Measurements from ENCODE around the gene RPTOR. TPM values are rescaled to one million over a fixed set of nuclear protein-coding genes. Genes with fewer than 3 reads are reported as not detected.
"Not testable (repeated sequence)": the region's sequence is repeated elsewhere in the genome, so short reads cannot be mapped to it uniquely, and the experiment has no call there.

RPTOR gene
- total RNA-seq, 1 donor from 2014 or later, result 62.4 TPM

DNA sequence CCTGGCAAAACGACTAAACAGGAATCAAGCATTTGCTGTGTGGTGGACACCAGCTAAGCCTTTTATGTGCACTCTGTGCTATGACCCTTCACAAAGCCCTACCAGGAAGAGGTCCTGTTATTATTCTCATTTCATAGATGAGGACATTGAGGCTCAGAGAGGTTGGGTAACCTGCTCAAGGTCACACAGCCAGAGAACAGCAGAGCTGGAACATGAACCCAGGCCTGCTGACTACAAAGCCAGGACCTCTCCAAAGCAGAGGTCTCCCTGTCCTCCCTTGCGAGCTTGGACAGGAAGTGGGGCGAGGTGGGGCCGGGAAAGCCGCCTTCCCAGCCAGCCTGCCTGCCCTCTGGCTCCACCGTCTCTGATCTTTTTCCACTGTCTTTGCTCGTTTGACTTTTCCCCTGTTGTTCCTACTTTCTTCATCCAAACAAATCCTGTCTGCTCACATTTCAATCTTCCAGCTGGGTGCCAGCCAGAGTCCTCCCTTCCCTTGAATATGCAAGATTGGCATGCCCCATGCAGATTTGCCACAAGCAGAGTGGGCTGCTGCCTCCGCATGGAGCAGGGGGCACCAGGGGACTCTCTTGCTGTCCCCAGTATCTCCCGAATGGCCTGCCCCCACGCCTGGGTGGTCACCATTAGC is 23.7 kb upstream of the RPTOR start:
- Mint-ChIP-seq H3K27ac (no peak overlapping the region), H3K4me3 (ENCODE audit: low read depth) (no peak overlapping the region), H3K36me3 (ENCODE audit: low read depth) (no peaks in the 10 kb centered on the region), H3K4me1 (ENCODE audit: low read depth) (no peaks in the 10 kb centered on the region), H3K9me3 (no peaks in the 10 kb centered on the region), H3K27me3 (ENCODE audit: low read depth) (peaks cover 17% of the 10 kb centered on the region)
- DNase-seq (ENCODE audit: low spot score), result no peak
- intact Hi-C loops (cut with micrococcal nuclease), result no loop called here

DNA sequence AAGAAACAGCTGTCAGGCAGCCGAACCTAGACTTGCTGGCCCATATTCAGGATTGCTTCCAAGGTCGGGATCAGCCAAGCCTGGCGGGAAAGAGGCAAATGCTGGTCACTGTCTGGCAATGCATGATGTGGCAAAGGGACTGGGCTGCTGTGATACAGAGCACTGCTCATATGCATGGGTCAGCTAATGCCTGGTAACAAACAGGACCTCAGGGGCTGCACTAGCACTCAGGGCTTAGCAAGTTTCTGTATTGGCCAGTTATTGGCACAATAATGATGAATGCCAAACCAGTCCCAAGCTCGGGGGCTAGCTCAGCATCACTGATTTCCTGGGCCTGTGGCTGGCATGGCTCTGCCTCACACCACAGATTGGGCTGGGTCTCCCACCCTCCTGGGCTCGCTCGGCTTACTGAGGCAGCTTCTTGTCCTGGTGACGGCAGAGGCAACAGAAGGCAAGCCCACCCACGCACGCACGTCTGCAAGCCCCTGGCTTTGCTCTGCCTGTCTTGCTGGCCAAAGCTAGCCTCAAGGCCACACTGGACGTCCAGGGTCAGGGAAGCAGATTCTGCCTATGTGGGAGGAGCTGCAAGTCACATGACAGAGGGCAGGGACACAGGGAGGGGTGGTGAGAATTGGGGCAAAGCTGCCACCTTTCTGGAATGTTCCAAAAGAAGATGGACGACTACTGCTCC is 21.4 kb upstream of the RPTOR start:
- Mint-ChIP-seq H3K4me1 (ENCODE audit: low read depth) (no peaks in the 10 kb centered on the region), H3K27me3 (ENCODE audit: low read depth) (peaks cover 30% of the 10 kb centered on the region), H3K36me3 (ENCODE audit: low read depth) (no peaks in the 10 kb centered on the region), H3K4me3 (ENCODE audit: low read depth) (no peak overlapping the region), H3K9me3 (no peaks in the 10 kb centered on the region), H3K27ac (no peak overlapping the region)
- intact Hi-C loops (cut with micrococcal nuclease), result no loop called here
- no peak for DNase-seq (ENCODE audit: low spot score)

GRCh38 chr17:80523956-80524712 is 20.5 kb upstream of the RPTOR start:
- Mint-ChIP-seq H3K9me3 (no peaks in the 10 kb centered on the region), H3K4me3 (ENCODE audit: low read depth) (no peak overlapping the region), H3K27ac (no peak overlapping the region), H3K36me3 (ENCODE audit: low read depth) (no peaks in the 10 kb centered on the region), H3K4me1 (ENCODE audit: low read depth) (no peaks in the 10 kb centered on the region), H3K27me3 (ENCODE audit: low read depth) (peaks cover 26% of the 10 kb centered on the region)
- DNase-seq (ENCODE audit: low spot score), result no peak
- intact Hi-C loops (cut with micrococcal nuclease), result no loop called here

- peaks cover 21% of the 10 kb centered on the region for H3K27me3 Mint-ChIP-seq (ENCODE audit: low read depth)
- H3K27ac Mint-ChIP-seq, result no peak overlapping the region
- no peak overlapping the region for H3K4me3 Mint-ChIP-seq (ENCODE audit: low read depth)
- intact Hi-C loops (cut with micrococcal nuclease), result no loop called here
- H3K36me3 Mint-ChIP-seq (ENCODE audit: low read depth), result no peaks in the 10 kb centered on the region
- H3K4me1 Mint-ChIP-seq (ENCODE audit: low read depth), result no peaks in the 10 kb centered on the region
- H3K9me3 Mint-ChIP-seq, result no peaks in the 10 kb centered on the region
- DNase-seq (ENCODE audit: low spot score), result no peak
Measured at GRCh38 chr17:80526116-80526910, 18.3 kb upstream of the RPTOR start.

- intact Hi-C loops (cut with micrococcal nuclease), result no loop called here
- H3K27me3 Mint-ChIP-seq (ENCODE audit: low read depth), result peaks cover 20% of the 10 kb centered on the region
Measured at GRCh38 chr17:80527016-80527645, 17.5 kb upstream of the RPTOR start.

DNA sequence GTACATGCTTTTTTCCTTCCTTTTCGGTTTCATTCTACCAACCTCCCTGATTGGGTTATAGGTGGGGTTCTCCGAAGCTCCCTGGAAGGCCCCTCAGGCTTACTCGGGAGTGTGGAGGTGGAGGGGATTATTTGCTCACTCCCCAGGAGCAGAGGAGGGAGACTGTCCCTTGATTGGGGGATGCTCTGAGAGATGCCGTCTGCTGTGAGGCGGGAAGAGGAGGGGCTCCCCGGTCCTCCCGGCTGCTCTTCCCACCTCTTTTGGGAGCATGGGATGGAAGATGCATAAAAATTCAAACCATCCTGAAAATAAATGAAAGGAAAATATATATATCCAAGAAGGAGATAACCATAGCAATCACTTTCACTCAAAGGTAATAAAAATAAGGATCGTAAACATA is 16.1 kb upstream of the RPTOR start:
- DNase-seq (ENCODE audit: low spot score), result no peak
- Mint-ChIP-seq H3K36me3 (ENCODE audit: low read depth) (no peaks in the 10 kb centered on the region), H3K4me3 (ENCODE audit: low read depth) (no peak overlapping the region), H3K9me3 (no peaks in the 10 kb centered on the region), H3K27me3 (ENCODE audit: low read depth) (peaks cover 23% of the 10 kb centered on the region), H3K27ac (no peak overlapping the region), H3K4me1 (ENCODE audit: low read depth) (no peaks in the 10 kb centered on the region)
- intact Hi-C loops (cut with micrococcal nuclease), result no loop called here

More at GRCh38 chr17:80527016-80527645, 17.5 kb upstream of the RPTOR start:
- no peak for DNase-seq (ENCODE audit: low spot score)
- no peaks in the 10 kb centered on the region for H3K36me3 Mint-ChIP-seq (ENCODE audit: low read depth)
- H3K4me1 Mint-ChIP-seq (ENCODE audit: low read depth), result no peaks in the 10 kb centered on the region
- H3K27ac Mint-ChIP-seq, result no peak overlapping the region
- no peak overlapping the region for H3K4me3 Mint-ChIP-seq (ENCODE audit: low read depth)
- no peaks in the 10 kb centered on the region for H3K9me3 Mint-ChIP-seq

DNA sequence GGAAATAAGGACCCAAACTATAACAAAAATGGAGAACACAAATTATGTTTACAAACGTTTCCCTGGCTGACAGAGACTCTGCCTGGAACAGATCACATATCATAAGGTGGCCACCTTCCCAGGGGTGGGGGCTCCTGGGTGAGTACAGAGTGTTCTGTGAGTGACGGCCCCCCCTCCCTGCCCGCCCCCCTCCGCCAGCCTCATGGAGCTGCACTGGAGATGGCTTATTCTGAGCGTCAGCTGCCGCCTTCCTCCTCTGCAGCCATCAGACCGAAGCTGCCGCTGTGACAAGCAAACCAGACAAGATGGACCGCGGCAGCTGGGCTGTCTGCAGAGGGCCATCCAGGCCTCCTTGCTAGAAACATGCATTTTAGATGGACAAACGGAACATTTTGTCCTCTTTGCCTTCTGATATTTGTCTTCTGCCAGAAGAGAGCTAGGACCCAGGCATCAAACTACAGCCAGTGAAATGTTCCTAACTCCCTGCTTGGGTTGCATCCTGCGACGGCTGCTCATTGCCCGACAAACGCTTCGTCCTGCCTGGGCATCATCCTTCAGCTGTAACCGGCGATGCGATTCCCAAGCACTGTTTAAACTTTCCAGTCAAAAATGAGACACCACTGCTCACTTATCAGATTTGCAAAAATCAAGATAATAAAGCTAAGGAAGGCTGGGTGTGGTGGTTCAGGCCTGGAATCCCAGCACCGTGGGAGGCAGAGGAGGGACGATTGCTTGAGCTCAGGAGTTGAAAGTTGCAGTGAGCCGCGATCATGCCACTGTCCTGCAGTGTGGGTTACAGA is 15.3 kb upstream of the RPTOR start:
- H3K27ac Mint-ChIP-seq, result no peak overlapping the region
- no peaks in the 10 kb centered on the region for H3K36me3 Mint-ChIP-seq (ENCODE audit: low read depth)
- intact Hi-C loops (cut with micrococcal nuclease), result no loop called here
- DNase-seq (ENCODE audit: low spot score), result no peak
- no peak overlapping the region for H3K4me3 Mint-ChIP-seq (ENCODE audit: low read depth)
- H3K9me3 Mint-ChIP-seq, result no peaks in the 10 kb centered on the region
- H3K27me3 Mint-ChIP-seq (ENCODE audit: low read depth), result peaks cover 23% of the 10 kb centered on the region
- no peaks in the 10 kb centered on the region for H3K4me1 Mint-ChIP-seq (ENCODE audit: low read depth)

DNA sequence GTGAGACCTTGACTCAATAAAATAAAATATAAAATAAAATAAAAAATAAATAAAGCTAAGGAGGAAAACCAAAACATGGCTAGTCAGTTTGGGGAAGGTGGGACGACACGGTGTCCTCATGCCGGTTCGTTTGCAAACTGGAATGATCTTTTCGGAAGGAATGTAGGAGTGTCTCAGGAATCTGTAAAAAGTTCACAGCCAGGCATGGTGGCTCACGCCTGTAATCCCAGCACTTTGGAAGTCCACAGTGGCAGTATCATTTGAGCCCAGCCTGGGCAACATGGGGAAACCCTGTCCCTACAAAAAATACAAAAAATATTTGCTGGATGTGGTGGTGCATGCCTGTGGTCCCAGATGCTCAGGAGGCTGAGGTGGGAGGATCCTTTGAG is 14.7 kb upstream of the RPTOR start:
- Mint-ChIP-seq H3K4me3 (ENCODE audit: low read depth) (no peak overlapping the region), H3K27me3 (ENCODE audit: low read depth) (peaks cover 24% of the 10 kb centered on the region), H3K4me1 (ENCODE audit: low read depth) (no peaks in the 10 kb centered on the region), H3K9me3 (no peaks in the 10 kb centered on the region), H3K27ac (no peak overlapping the region), H3K36me3 (ENCODE audit: low read depth) (no peaks in the 10 kb centered on the region)
- intact Hi-C loops (cut with micrococcal nuclease), result no loop called here
- no peak for DNase-seq (ENCODE audit: low spot score)

- no peaks in the 10 kb centered on the region for H3K36me3 Mint-ChIP-seq (ENCODE audit: low read depth)
- no peak for DNase-seq (ENCODE audit: low spot score)
- intact Hi-C loops (cut with micrococcal nuclease), result no loop called here
- no peaks in the 10 kb centered on the region for H3K9me3 Mint-ChIP-seq
- H3K27me3 Mint-ChIP-seq (ENCODE audit: low read depth), result peaks cover 19% of the 10 kb centered on the region
- H3K4me3 Mint-ChIP-seq (ENCODE audit: low read depth), result no peak overlapping the region
- H3K4me1 Mint-ChIP-seq (ENCODE audit: low read depth), result no peaks in the 10 kb centered on the region
- H3K27ac Mint-ChIP-seq, result no peak overlapping the region
Measured at GRCh38 chr17:80531400-80531799, 13.2 kb upstream of the RPTOR start.

DNA sequence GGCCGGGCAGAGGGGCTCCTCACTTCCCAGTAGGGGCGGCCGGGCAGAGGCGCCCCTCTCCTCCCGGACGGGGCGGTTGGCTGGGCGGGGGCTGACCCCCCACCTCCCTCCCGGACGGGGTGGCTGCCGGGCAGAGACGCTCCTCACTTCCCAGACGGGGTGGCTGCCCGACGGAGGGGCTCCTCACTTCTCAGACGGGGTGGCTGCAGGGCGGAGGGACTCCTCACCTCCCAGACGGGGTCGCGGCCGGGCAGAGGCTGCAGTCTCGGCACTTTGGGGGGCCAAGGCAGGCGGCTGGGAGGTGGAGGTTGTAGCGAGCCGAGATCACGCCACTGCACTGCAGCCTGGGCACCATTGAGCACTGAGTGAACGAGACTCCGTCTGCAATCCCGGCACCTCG is 7.3 kb upstream of the RPTOR start:
- H3K4me1 Mint-ChIP-seq (ENCODE audit: low read depth); H3K27ac Mint-ChIP-seq: not testable (repeated sequence)

GRCh38 chr17:80538484-80538883 is 6.2 kb upstream of the RPTOR start:
- DNase-seq (ENCODE audit: low spot score), result no peak
- Mint-ChIP-seq H3K27ac (no peak overlapping the region), H3K4me1 (ENCODE audit: low read depth) (peaks cover 8% of the 10 kb centered on the region), H3K4me3 (ENCODE audit: low read depth) (no peak overlapping the region), H3K9me3 (no peaks in the 10 kb centered on the region), H3K27me3 (ENCODE audit: low read depth) (peaks cover 8% of the 10 kb centered on the region), H3K36me3 (ENCODE audit: low read depth) (no peaks in the 10 kb centered on the region)
- intact Hi-C loops (cut with micrococcal nuclease), result no loop called here

More for the DNA sequence above, 7.3 kb upstream of the RPTOR start:
- H3K9me3 Mint-ChIP-seq; intact Hi-C loops (cut with micrococcal nuclease); H3K4me3 Mint-ChIP-seq (ENCODE audit: low read depth); DNase-seq (ENCODE audit: low spot score); H3K36me3 Mint-ChIP-seq (ENCODE audit: low read depth): not testable (repeated sequence)
- H3K27me3 Mint-ChIP-seq (ENCODE audit: low read depth), result peaks cover 11% of the 10 kb centered on the region
